Epithelial cell of esophagus (primary cell): Measurements from ENCODE around the gene AREL1.

Source experiments
- DNase-seq: peaks from one replicate; pipeline ENCODE4 v3.0.0; 2010; ENCODE audit warnings: low read depth
- H3K4me3 ChIP-seq: 2 replicates; pipeline ENCODE4 v1.5.1; 2011; ENCODE audit warnings: mild to moderate bottlenecking, low read length, control low read depth
- CTCF ChIP-seq: IDR thresholded peaks from 2 replicates; pipeline ENCODE4 v1.5.1; 2011; ENCODE audit warnings: low read depth, mild to moderate bottlenecking, low read length, control low read depth, inconsistent platforms; ENCODE audit not compliant: insufficient read depth; ENCODE audit errors: missing control alignments

Gene AREL1

GRCh38 chr14:74638066-74638465, 74.8 kb downstream of the AREL1 start:
- DNase-seq: no peak
- no peak for TF ChIP-seq CTCF
- no peak overlapping the region for H3K4me3 ChIP-seq

GRCh38 chr14:74637178-74637550, 75.7 kb downstream of the AREL1 start:
- no peak for TF ChIP-seq CTCF
- no peak for DNase-seq
- no peak overlapping the region for H3K4me3 ChIP-seq

GRCh38 chr14:74636424-74637177, 76.3 kb downstream of the AREL1 start:
- no peak for TF ChIP-seq CTCF
- H3K4me3 ChIP-seq: no peak overlapping the region
- peak; percentile 45 for DNase-seq

- no peak for TF ChIP-seq CTCF
- no peak overlapping the region for H3K4me3 ChIP-seq
- DNase-seq: no peak
These were observed 77.0 kb downstream of the AREL1 start for GRCh38 chr14:74635847-74636246.

GRCh38 chr14:74634964-74635363, 77.9 kb downstream of the AREL1 start:
- no peak for DNase-seq
- TF ChIP-seq CTCF: no peak
- no peak overlapping the region for H3K4me3 ChIP-seq

- no peak for DNase-seq
- TF ChIP-seq CTCF: no peak
- H3K4me3 ChIP-seq: no peak overlapping the region
These were observed 78.4 kb downstream of the AREL1 start for GRCh38 chr14:74634481-74634880.
